Left renal cortex interstitium (tissue), 4 donors: ENCODE results near the gene ERICH6B. TPM values are rescaled to one million over a fixed set of nuclear protein-coding genes. Genes with fewer than 3 reads are reported as not detected.

Experiments used
- DNase-seq, 4 donors: peaks; one replicate each; pipeline ENCODE4 v3.0.0-alpha.2; 2013; ENCODE audit warnings: low read depth in 4 of 4, low spot score in 2 of 4, missing footprints in 1 of 4
- polyA plus RNA-seq, 4 donors: library from polyadenylated mRNA; unstranded; fragments of 120-200 nt; gene quantifications; one replicate each; pipeline ENCODE4 v1.2.1, GENCODE V29; 2013; ENCODE audit not compliant: insufficient read length in 4 of 4

ERICH6B gene
- polyA plus RNA-seq, 4 donors = 0.88 to 4.2 (median 2.1) TPM

DNA sequence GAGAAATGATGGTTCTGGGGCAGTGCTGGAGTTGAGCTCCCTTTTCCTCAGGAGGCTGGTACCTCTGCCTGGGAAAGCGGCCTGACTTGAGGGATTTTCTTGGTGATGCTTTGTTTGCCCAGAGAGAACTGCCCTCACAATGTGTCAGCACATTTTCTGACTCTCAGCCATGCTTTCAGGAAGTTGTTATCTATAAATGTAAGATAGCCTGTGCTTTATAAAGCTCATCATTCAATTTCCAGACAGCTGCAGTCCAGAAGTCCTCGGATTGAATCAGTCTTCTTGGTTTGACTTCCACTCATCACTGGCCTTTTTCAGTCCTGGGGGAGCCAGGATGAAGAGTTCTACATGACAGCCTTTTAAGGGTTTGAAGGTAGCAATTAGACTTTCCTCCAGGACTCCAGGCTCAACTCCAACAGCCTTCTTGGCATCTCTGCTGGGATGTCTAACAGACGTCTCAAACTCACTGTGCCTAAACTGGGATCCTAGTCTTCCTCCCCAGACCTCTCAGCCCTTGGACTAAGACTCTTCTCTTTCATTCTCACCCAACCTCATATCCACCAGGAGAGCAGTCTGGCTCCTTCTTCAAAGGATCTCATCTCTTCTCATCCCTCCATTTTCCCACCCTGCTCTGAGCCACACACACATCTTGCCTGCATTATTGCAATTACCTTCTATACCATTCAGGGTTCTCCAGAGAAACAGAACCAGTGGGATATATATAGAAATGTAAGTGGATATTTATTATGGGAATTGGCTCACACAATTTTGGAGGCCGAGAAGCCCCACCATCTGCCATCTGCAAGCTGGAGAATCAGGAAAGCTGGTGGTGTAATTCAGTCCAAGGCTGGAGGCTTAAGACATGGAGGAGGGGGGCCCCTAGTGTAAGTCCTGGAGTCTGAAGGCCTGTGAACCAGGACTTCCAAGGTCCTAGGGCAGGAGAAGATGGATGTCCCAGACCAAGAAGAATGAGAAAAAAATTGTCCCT, 13.1 kb downstream of the ERICH6B start:
- no peak for DNase-seq

DNA sequence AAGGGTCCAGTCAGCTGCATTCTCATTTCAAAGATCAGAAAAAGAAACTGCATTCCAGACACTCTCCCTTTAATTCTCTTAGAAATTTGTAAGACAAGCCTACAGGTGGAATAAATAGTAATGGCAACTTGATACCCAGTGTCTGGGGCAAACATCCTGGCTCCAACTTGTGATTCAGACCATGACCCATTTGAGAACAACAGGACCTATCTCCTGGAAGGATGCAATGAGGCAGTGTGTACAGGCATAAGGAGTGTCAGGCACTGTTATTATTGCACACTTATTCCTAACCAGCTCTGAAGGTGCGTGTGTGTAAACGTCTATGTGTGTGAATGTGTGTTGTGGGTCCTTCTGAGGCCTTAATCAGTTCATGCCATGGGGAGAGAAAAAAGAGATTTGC, 13.9 kb downstream of the ERICH6B start:
- no peak for DNase-seq

DNA sequence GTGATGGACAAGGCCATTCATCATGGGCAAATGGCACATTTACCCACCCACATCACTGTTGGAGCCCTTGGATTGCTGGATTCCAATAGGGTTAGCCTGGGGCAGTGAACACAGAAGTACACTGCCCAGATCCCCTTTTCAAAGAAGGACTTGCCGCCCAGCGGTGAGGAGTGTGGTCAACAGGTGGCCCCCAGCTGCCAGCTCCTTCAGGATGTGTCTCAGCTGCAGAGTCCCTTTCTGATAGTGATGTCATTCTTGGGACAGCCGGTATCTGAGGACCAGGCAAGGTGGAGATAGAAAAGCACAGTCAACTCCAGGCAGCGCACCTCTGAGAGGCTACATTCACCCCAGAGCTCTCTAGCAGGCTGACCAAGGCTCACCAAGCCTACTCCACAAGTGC, 16.9 kb downstream of the ERICH6B start:
- no peak for DNase-seq

DNA sequence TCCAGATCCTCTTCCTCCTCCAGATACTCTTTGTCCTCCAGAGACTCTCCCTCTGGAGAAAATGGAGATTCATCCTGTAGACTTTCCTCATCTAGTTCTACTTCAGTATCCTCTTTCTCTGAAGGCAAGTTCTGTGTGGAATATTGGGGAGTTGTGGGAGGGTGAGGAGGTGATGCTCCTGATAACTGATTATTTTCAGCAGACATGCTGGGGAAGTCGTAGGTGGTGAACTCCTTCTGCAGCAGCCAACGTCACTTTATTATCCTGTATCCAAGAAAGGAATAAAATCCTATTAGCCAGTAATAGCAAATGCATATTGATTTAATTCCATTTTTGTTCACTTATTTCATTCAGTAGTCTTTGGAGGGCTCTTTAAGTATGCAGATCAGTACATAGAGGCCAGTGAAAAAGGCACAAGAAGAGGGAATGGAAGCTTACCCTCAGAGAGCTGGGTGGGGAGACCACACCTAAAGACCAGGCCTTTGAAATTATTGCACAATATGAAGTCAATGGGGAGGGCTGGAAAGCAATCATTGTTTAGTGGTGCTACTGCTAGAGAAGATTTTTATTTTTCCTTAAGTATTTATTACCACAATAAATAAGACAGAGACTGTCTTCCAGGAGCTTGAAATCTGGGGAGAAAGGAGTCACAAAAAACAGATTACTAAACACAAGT, 18.6 kb downstream of the ERICH6B start:
- no peak for DNase-seq

GRCh38 chr13:45595965-45596364, 19.6 kb downstream of the ERICH6B start:
- no peak for DNase-seq

DNA sequence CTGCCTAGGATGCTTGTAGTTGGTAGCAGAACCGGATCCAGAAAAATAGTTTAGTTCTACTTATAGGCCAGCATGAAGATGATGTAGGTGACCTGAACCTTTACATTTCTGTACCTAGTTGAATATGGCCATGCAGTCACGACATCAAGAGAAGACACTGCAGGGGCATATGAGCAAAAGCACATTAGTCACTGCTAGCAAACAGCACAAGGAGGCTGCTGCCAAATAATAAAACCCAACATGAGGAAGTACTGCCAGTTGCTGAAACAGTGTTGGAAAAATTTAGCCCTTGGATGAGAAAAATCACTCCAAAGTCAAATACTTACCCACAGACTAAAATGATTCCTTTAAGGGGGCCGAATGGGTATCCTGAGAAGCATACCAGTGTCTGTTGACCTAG, 20.8 kb downstream of the ERICH6B start:
- DNase-seq = no peak

GRCh38 chr13:45594227-45594626, 21.3 kb downstream of the ERICH6B start:
- no peak for DNase-seq

DNA sequence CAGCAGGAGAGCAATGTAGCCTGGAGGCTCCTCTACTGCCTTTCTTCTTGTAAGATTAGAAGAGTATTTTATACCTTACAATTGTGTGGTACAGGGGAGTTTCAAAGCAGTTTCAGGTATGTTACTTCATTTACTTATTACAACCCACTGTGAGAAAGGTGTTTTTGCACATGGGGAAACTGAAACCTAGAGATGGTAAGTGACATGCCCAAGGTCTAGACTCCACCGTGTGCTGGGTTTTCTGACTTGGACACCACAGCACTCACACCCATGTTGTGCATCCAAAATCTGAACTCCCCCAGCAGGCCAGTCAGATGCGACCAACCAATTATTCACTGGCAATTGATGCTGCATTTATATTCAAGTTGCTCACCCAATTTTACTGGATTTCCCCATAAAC, 22.8 kb downstream of the ERICH6B start:
- no peak for DNase-seq

GRCh38 chr13:45590066-45590465, 25.5 kb downstream of the ERICH6B start:
- DNase-seq = no peak

DNA sequence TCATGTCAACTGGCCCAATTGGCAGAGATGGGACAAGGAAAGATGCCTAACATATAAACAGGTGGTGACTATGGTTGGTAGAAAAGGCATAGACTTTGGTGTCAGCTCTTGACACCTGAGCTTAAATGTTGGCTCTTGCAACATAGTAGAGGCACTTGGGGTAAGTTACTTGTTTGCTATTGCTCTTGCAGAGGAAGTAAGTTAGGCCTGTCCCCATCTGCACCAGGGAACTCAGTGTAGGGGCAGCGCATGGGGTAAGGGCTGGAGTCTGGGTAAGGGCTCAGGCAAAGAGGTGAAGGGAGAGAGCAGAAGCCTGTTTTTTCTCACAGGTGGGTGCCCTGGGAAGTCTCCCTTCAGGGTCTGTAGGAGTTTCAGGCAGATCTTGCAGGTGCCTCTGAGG, 27.6 kb downstream of the ERICH6B start:
- no peak for DNase-seq

- no peak for DNase-seq
Measured at GRCh38 chr13:45584816-45585215, 30.7 kb downstream of the ERICH6B start.

- no peak for DNase-seq
Measured at GRCh38 chr13:45582408-45583076, 33.0 kb downstream of the ERICH6B start.

DNA sequence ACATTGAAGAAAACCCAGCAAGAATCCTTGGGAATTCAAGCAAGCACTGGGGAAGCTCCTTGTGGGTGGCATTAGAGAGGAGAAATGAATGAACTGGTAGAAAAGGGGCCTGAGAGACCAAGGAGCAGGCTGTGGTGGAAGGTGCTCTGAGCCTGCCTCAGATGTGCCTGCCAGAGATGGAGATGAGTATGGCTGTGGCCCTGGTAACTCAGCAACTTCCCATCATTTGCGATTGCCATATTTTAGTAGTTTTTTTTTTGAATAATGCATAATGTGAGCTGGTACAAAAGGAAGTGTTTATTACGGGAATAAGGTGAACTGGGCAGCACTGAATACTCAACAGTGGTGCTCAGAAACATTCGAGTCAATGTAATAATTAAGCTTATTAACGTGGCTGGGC, 39.1 kb downstream of the ERICH6B start:
- no peak for DNase-seq

GRCh38 chr13:45575830-45576180, 39.7 kb downstream of the ERICH6B start:
- no peak for DNase-seq

- no peak for DNase-seq
Measured at GRCh38 chr13:45575146-45575829, 40.3 kb downstream of the ERICH6B start.

GRCh38 chr13:45565331-45565730, 50.2 kb downstream of the ERICH6B start:
- no peak for DNase-seq

DNA sequence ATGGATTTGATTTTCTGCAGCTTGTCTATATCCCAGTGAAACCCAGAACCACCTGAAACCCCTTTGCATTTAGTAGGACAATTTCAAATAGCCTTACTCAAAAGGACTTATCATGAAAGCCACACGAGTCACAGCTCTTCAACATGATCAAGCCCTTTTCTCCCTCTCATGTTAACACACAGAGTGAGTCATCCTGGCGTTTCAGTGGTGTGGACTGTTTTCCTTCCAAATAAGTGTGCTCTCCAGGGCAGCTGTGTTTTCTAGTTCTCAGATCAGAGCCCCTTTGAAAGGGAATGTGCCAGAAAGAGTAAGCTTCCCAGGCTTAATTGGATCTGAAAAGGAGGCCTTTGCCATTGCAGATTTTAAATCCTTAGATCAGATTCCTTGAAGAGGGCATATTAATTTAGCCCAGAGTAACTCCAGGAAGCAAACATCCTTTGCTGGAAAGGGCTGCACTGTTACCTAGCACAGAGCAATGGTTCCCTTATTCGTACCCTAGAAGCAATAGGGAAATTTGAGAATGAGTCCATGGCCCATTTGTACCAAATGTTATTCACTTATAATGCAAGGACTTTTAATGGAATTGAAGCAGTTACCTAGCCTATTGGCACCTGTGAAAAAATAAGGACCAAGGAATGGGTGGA, 51.3 kb downstream of the ERICH6B start:
- DNase-seq = no peak

- DNase-seq = no peak
Measured at GRCh38 chr13:45554604-45555109, 60.9 kb downstream of the ERICH6B start.

GRCh38 chr13:45548281-45548680, 67.3 kb downstream of the ERICH6B start:
- DNase-seq = no peak

DNA sequence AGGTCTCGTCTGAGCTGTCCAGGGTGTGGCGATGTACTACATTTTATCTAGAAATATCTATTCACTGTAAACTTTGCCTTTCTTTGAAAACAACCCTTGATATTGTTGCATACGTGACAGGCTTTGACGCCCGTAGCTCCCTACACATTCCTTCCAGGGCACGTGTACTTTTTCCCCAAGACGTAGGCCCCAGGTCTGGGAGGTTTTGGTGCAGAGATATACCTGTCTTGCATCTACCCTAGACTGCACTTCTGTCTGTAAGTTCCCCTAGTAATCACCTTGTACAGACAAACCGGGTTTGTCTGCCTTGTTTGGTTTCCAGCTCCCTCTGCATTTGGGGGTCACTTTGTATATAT, 69.2 kb downstream of the ERICH6B start:
- no peak for DNase-seq
